GM19035 (cell line): Measurements from ENCODE around the gene PTPRF.

Experiments
- ATAC-seq: cut with Tn5 transposase; IDR thresholded peaks from one replicate; pipeline ENCODE4 v1.9.1; 2021; ENCODE audit not compliant: unreplicated experiment

PTPRF gene

GRCh38 chr1:43600033-43601020 lies 69.6 kb downstream of the PTPRF start:
- ATAC-seq: no peak

GRCh38 chr1:43602990-43603389 lies 72.3 kb downstream of the PTPRF start:
- no peak for ATAC-seq

GRCh38 chr1:43604192-43604591 lies 73.5 kb downstream of the PTPRF start:
- no peak for ATAC-seq

DNA sequence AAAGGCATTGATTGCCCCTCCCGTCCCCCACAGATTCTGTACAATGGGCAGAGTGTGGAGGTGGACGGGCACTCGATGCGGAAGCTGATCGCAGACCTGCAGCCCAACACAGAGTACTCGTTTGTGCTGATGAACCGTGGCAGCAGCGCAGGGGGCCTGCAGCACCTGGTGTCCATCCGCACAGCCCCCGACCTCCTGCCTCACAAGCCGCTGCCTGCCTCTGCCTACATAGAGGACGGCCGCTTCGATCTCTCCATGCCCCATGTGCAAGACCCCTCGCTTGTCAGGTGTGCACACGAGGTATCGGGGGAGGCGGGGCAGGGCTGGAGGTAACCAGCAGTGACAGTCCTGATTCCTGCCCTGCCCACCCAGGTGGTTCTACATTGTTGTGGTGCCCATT lies 74.5 kb downstream of the PTPRF start:
- ATAC-seq: no peak

DNA sequence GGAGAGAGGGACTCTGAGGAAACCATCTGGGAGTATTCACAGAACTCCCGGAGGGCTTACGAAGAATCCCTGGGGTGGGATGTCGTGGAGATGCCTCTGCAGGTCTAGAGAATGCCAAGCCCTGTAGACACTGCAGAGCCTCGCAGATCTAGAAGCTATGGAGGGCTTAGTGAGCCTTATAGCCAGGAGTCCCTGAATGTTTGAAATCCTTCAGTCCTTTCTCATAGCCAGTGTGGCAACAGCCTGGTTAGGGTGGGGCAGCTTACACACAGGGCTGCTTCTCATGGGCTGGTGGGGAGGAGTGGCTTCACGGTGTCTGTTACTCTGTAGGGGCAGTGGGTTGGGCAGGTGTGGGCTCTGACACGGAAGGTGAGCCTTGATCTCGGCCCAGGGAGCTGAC lies 75.1 kb downstream of the PTPRF start:
- no peak for ATAC-seq

DNA sequence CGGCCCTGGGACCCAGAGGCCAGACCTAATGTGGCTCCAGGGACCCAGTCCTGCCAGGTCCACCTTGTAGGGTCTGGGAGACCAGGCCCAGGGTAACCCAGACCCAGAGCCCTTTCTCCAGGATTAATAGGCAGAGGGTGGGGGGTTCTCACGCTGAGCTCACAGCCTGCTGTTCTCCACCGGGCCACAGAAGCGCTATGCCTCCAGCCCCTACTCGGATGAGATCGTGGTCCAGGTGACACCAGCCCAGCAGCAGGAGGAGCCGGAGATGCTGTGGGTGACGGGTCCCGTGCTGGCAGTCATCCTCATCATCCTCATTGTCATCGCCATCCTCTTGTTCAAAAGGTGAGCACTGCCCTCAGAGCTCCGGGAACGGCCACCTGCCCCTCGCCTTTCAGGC lies 75.9 kb downstream of the PTPRF start:
- ATAC-seq: no peak

DNA sequence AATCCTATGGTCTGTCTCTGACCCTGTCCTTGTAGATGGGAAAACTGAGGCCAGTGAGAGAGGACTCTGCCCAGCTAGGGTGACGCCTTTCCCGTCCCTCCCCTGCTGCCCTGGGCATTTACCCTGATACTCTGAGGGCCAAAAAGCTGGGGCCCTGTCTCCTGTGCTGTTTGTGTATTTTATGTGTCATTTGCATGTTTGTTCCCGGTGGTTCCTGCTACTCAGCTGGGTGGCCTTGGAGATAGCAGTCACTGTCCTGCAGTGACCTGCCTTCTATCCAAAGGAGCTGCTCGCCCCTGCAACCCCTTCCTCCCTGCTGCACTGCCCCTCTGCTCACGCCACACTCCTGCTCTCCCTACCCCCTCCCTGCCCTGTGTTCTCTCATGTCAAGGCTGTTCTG lies 78.1 kb downstream of the PTPRF start:
- ATAC-seq: no peak

DNA sequence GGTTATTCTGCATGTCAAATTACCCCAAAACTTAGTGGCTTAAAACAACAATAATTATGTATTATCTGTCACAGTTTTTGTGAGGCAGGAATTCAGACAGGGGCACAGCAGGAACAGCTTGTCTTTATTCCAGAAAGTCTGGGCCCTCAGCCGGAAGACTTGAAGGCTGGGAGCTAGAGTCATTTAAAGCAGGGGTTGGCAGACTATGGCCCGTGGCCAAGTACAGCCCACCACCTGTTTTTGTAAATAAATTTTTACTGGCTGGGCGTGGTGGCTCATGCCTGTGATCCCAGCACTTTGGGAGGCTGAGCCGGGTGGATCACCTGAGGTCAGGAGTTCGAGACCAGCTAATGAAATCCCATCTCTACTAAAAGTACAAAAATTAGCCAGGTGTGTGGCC lies 79.7 kb downstream of the PTPRF start:
- no peak for ATAC-seq

GRCh38 chr1:43611950-43612349 lies 81.3 kb downstream of the PTPRF start:
- ATAC-seq: no peak

GRCh38 chr1:43612406-43612805 lies 81.7 kb downstream of the PTPRF start:
- ATAC-seq: no peak

- no peak for ATAC-seq
Observed at GRCh38 chr1:43613075-43613942, 82.6 kb downstream of the PTPRF start.

DNA sequence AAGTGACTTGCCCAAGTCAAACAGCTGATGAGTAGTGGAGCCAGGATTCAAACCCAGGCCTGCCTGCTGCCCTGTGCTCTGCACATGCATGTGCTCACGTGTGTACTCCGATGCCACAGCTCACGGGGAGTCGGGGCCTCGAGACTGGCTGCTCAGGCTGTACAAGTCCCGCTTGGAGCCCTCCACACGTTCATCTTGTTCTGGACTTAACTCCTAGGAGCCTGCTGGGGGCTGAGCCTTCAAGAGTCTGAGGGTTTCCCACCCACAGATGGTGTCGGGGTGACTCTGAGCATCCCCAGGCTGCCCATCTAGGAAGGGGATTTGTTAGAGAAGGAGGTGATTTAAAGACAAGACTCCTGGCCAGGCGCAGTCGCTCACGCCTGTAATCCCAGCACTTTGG lies 83.5 kb downstream of the PTPRF start:
- no peak for ATAC-seq

GRCh38 chr1:43614891-43615290 lies 84.2 kb downstream of the PTPRF start:
- no peak for ATAC-seq

DNA sequence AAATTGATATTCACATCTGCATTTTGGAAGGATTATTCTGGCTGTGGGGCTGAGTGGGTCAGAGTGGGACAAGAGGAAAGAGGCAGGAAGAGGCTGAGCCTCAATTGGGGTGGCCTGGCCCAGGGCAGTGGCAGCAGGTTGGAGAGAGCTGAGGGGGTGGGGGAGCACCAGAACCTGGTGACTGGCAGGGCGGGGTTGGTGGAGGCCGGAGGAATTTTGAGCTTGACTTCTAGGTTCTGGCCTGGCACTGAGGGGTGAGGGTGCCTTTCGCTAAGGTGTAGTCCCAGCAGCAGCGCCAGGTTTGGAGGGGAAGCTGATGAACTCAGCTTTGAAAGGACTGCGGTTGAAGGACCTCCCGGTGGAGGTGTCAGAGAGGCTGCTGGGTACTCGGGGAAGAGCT lies 85.7 kb downstream of the PTPRF start:
- no peak for ATAC-seq

GRCh38 chr1:43617011-43617410 lies 86.3 kb downstream of the PTPRF start:
- ATAC-seq: no peak

DNA sequence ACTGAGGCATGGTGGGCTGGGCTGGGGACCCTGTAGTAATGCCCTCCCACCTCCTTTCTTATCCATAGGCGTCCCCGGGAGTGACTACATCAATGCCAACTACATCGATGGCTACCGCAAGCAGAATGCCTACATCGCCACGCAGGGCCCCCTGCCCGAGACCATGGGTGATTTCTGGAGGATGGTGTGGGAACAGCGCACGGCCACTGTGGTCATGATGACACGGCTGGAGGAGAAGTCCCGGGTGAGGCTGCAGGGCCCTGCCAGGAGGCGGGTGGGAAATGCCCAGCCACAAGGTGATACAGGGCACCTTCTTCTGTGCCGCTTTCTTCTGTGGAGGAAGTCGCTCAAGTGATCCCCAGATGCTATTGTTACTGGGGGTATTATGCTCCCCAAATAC lies 87.0 kb downstream of the PTPRF start:
- no peak for ATAC-seq

DNA sequence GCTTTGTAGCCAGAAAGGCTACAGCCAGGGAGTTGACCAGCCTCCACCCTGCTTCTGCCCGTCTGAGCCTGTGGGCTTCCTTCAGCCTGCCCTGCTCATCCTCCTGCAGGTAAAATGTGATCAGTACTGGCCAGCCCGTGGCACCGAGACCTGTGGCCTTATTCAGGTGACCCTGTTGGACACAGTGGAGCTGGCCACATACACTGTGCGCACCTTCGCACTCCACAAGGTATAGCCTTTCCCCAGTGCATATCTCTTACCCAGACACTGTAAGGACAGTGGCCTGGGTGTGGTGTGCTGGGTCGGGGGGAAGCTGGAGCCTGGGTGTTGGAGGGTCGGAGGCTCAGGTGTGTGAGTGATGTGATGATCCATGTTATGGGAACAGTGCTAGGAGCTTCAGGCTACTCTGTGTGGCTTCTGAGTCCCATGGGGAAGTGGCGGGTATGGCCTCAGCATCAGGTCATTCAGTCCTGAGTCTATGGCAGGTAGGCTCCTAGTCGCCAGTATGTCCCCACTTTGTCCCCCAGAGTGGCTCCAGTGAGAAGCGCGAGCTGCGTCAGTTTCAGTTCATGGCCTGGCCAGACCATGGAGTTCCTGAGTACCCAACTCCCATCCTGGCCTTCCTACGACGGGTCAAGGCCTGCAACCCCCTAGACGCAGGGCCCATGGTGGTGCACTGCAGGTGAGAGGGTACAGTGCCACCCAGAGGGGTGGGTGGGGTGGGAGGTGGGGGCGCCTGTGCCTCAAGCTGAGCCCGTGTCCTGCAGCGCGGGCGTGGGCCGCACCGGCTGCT lies 88.0 kb downstream of the PTPRF start:
- no peak for ATAC-seq

- ATAC-seq: no peak
Observed at GRCh38 chr1:43619314-43619790, 88.7 kb downstream of the PTPRF start.

GRCh38 chr1:43619996-43620920 lies 89.6 kb downstream of the PTPRF start:
- ATAC-seq: no peak

GRCh38 chr1:43620956-43621355 lies 90.3 kb downstream of the PTPRF start:
- ATAC-seq: no peak
